ENCODE results near the gene RAB24.
A peak's percentile ranks its signal among the peaks of the same experiment; 100 is the strongest.

The RAB24 gene

GRCh38 chr5:177332896-177333260, 29.4 kb upstream of the RAB24 start:
- DNase-seq = no peak

- no peak for DNase-seq
Measured at GRCh38 chr5:177332031-177332895, 28.7 kb upstream of the RAB24 start.

- DNase-seq = no peak
Measured at GRCh38 chr5:177330991-177331842, 27.7 kb upstream of the RAB24 start.

- DNase-seq = no peak
Measured at GRCh38 chr5:177329883-177330282, 26.4 kb upstream of the RAB24 start.

GRCh38 chr5:177328545-177329231, 25.2 kb upstream of the RAB24 start:
- DNase-seq = no peak

- DNase-seq = no peak
Measured at GRCh38 chr5:177327539-177328522, 24.3 kb upstream of the RAB24 start.

- no peak for DNase-seq
Measured at GRCh38 chr5:177325868-177326381, 22.4 kb upstream of the RAB24 start.

GRCh38 chr5:177320879-177321278, 17.4 kb upstream of the RAB24 start:
- no peak for DNase-seq

GRCh38 chr5:177319913-177320588, 16.5 kb upstream of the RAB24 start:
- DNase-seq = no peak

GRCh38 chr5:177317959-177318377, 14.4 kb upstream of the RAB24 start:
- DNase-seq = no peak

GRCh38 chr5:177316005-177316404, 12.5 kb upstream of the RAB24 start:
- no peak for DNase-seq

GRCh38 chr5:177315411-177315810, 11.9 kb upstream of the RAB24 start:
- DNase-seq = no peak

- no peak for DNase-seq
Measured at GRCh38 chr5:177314376-177315342, 11.1 kb upstream of the RAB24 start.

GRCh38 chr5:177313561-177314259, 10.2 kb upstream of the RAB24 start:
- no peak for DNase-seq

- DNase-seq = no peak
Measured at GRCh38 chr5:177312649-177313181, 9.2 kb upstream of the RAB24 start.

- DNase-seq = peak; percentile 69
Measured at GRCh38 chr5:177311723-177312648, 8.5 kb upstream of the RAB24 start, which contains the start of gene MXD3. TSS of gene MXD3 (minus strand) at chr5:177311898. CDS start at chr5:177311830, 68 bp downstream.

GRCh38 chr5:177311392-177311722, 7.8 kb upstream of the RAB24 start:
- no peak for DNase-seq
